Renal pelvis (tissue), 4 donors: ENCODE results near the gene DNER. TPM values are rescaled to one million over a fixed set of nuclear protein-coding genes. Genes with fewer than 3 reads are reported as not detected.
"Not testable (repeated sequence)": the region's sequence is repeated elsewhere in the genome, so short reads cannot be mapped to it uniquely, and the experiment has no call there.

Experiments
- DNase-seq: peaks from one replicate; pipeline ENCODE4 v3.0.0-alpha.2; 2013
- polyA plus RNA-seq, 3 donors: library from polyadenylated mRNA; unstranded; fragments of 120-200 nt; gene quantifications; one replicate each; pipeline ENCODE4 v1.2.1, GENCODE V29; 2013; ENCODE audit not compliant: insufficient read length in 3 of 3

The DNER gene
- polyA plus RNA-seq, 3 donors = 56.5 to 61.6 (median 58.5) TPM

- no peak for DNase-seq
Observed at GRCh38 chr2:229519655-229520430, 194.5 kb downstream of the DNER start.

GRCh38 chr2:229514273-229514895 lies 200.0 kb downstream of the DNER start:
- no peak for DNase-seq

GRCh38 chr2:229511524-229511923 lies 202.8 kb downstream of the DNER start:
- no peak for DNase-seq

GRCh38 chr2:229506699-229507098 lies 207.7 kb downstream of the DNER start:
- DNase-seq = not testable (repeated sequence)

- DNase-seq = no peak
Observed at GRCh38 chr2:229501051-229501794, 213.1 kb downstream of the DNER start.

GRCh38 chr2:229492034-229492433 lies 222.3 kb downstream of the DNER start:
- no peak for DNase-seq

- no peak for DNase-seq
Observed at GRCh38 chr2:229490167-229490566, 224.2 kb downstream of the DNER start.

GRCh38 chr2:229489016-229489415 lies 225.3 kb downstream of the DNER start:
- DNase-seq = no peak

- no peak for DNase-seq
Observed at GRCh38 chr2:229488232-229488631, 226.1 kb downstream of the DNER start.

GRCh38 chr2:229486673-229487072 lies 227.7 kb downstream of the DNER start:
- no peak for DNase-seq

GRCh38 chr2:229485857-229486256 lies 228.5 kb downstream of the DNER start:
- DNase-seq = no peak

- no peak for DNase-seq
Observed at GRCh38 chr2:229477269-229477755, 237.0 kb downstream of the DNER start.

GRCh38 chr2:229475778-229476177 lies 238.6 kb downstream of the DNER start:
- DNase-seq = no peak

GRCh38 chr2:229474125-229474524 lies 240.2 kb downstream of the DNER start:
- DNase-seq = no peak

GRCh38 chr2:229470781-229471180 lies 243.6 kb downstream of the DNER start:
- no peak for DNase-seq

GRCh38 chr2:229467783-229468182 lies 246.6 kb downstream of the DNER start:
- DNase-seq = no peak

- no peak for DNase-seq
Observed at GRCh38 chr2:229463841-229464346, 250.5 kb downstream of the DNER start.

GRCh38 chr2:229462112-229462511 lies 252.2 kb downstream of the DNER start:
- no peak for DNase-seq

GRCh38 chr2:229456091-229456490 lies 258.3 kb downstream of the DNER start:
- no peak for DNase-seq

GRCh38 chr2:229454934-229455631 lies 259.3 kb downstream of the DNER start:
- no peak for DNase-seq

GRCh38 chr2:229453230-229453629 lies 261.1 kb downstream of the DNER start:
- DNase-seq = no peak

- DNase-seq = no peak
Observed at GRCh38 chr2:229451852-229452251, 262.5 kb downstream of the DNER start.
